GM18505 (cell line): Measurements from ENCODE around the gene ANP32A.
"Not testable (repeated sequence)": the region's sequence is repeated elsewhere in the genome, so short reads cannot be mapped to it uniquely, and the experiment has no call there.

ENCODE experiments used
- ATAC-seq: cut with Tn5 transposase; IDR thresholded peaks from one replicate; pipeline ENCODE4 v1.9.1; 2021; ENCODE audit not compliant: unreplicated experiment
- POLR2A ChIP-seq: IDR thresholded peaks from 4 replicates; pipeline ENCODE4 v1.6.1; 2011; ENCODE audit warnings: borderline replicate concordance; ENCODE audit not compliant: insufficient read depth, insufficient read length; ENCODE audit errors: extremely low read depth

The ANP32A gene

DNA sequence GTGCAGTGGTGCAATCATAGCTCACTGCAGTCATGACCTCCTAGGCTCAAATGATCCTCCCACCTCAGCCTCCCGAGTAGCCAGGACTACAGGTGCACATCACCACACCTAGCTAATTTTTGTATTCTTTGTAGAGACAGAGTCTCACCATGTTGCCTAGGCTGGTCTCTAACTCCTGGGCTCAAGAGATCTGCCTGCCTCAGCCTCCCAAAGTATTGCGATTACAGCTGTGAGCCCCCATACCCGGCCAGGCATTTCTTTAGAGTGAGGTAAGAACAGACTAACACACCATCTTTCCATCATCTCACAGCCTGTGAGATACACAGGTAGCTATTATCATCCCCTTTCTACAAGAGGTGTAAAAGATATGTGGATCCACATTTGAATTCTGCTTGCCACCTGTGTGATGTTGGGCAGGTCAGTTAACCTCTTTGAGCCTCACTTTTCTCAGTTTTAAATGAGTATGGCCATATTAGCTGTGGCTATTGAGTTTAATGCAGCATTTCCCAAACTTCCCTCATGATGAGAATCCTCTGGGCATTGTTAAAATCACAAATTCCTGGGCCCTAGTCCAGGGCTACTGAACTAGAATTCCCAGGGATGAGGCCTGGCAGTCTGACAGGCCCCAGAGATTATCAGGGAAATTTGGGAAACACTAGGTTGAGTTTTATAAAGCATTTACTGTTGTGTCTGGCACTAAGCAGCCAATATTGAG, 46.0 kb downstream of the ANP32A start:
- ATAC-seq = no peak
- no peak for TF ChIP-seq POLR2A

DNA sequence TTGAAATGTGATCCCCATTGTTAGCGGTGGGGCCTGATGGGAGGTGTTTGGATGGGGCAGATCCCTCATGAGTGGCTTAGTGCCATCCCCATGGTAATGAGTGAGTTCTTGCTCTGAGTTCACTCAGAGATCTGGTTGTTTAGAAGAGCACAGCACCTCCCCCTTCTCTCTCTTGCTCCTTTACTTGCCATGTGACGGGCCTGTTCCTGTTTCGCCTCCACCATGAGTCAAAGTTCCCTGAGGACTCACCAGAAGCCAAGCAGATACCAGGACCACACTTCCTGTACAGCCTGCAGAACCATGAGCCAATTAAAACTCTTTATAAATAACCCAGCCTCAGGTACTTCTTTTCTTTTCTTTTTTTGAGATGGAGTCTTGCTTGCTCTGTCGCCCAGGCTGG, 46.6 kb downstream of the ANP32A start:
- TF ChIP-seq POLR2A = no peak
- ATAC-seq = no peak

DNA sequence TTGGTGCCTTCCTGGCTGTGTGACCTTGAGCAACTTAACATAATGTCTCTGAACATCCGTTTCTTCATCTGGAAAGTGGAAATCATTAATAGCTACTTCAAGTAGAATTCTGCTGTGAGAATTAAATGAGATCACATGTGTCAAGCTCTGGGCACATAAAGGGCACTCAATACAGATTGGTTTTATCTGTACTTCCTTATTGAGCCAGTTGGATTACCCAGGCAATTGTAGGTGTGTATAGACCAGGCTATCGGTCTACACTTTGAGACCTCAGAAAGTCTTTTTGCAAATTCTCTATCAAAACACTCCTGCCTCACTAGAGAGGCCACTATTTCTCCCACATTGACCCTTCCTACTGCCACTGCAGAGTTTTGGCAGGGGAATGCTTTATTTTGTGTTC, 47.7 kb downstream of the ANP32A start:
- ATAC-seq = no peak
- TF ChIP-seq POLR2A = no peak

DNA sequence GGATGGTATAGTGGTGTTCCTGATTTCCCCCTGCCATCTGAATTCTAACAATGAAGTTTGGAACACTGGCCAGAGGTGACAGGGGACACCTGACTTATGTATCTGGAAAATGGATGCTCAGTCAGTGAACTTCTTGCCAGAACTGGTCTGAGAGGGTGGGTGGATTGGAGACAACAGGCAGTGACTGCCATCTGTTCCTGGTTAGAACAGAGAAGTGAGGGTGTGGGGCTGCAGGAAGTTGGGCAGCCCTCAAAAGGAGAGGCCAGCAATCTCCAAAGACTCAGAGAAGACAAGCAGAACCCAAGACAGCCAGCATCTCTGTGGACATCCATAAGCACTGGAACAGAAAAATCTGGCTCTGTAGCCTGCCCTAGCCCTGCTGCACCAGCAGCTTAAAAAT, 50.5 kb downstream of the ANP32A start:
- ATAC-seq = no peak
- no peak for TF ChIP-seq POLR2A

DNA sequence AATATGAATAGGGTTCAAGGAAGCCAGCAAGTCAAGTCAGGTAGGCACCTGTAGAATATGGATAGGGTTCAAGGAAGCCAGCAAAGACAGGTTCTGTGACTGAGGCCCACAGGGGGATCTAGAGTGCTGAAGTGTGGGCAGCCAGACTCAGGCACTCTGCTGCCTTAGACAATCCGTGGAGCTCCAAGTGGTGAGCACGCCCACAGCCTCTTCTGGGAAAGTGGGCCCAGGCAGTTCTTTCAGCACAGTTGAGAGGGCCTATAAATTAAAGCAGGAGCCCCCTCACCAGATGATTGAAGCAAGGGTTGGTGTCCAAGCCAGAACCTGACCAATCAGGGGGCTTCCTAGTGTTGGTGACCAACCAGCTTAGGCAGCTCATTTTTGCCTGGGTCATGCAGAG, 51.0 kb downstream of the ANP32A start:
- ATAC-seq = no peak
- no peak for TF ChIP-seq POLR2A

DNA sequence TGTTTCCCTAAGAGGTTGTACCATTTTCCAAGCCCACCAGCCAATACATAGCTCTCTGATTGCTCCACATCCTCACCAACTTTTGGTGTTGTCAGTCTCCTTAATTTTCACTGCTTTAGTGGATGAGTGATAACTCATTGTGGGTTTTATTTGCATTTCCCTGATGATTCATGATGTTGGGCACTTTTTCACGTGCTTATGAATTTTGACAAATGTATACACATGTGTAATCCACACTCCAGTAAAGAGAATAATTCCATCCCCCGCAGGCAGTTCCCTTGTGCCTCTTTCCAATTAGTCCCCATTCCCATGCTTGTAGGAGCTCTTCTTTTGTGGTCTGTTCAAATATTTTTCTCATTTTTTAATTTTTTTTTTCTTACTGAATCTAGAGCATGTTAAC, 52.4 kb downstream of the ANP32A start:
- ATAC-seq = no peak
- no peak for TF ChIP-seq POLR2A

DNA sequence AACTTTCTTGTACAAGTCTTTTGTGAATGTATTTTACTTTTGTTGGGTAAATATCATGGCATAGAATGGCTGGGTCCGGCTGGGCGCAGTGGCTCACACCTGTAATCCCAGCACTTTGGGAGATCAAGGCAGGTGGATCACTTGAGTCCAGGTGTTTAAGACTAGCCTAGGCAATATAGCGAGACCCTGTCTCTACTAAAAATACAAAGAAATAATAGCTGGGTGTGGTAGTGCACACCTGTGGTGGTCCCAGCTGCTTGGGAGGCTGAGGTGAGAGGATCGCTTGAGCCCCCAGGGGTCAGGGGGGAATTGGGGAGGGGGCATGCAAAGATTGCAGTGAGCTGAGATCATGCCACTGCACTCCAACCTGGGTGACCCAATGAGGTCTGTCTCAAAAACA, 52.9 kb downstream of the ANP32A start:
- no peak for TF ChIP-seq POLR2A

DNA sequence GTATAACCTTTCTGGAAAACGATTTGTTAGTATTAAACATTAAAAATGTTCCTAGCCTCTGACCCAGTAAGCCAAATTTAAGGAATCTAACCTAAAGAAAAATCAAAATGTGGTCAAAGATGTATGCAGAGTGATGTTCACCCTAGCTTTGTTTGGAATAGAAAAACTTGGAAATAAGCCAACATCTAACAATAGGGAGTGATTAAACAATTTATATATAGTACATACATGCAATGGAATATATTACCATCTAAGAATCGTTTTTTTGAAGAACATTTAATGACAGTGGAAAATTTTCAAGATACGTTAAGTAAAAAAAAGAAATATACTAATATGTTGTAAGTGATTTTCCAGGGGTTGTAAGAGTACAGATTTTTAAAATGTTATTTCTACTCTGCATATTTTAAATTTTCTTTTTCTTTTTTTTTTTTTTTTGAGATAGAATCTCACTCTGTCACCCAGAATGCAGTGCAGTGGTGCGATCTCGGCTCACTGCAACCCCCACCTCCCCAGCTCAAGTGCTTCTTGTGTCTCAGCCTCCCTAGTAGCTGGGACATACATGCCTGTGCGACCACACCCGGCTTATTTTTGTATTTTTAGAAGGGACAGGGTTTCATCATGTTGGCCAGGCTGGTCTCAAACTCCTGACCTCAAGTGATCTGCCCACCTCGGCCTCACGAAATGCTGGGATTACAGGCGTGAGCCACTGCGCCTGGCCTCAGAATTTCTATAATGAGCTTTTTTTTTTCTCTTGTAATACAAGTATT, 54.9 kb downstream of the ANP32A start:
- ATAC-seq = no peak
- TF ChIP-seq POLR2A = no peak

More for the DNA sequence above, 52.9 kb downstream of the ANP32A start:
- no peak for ATAC-seq

DNA sequence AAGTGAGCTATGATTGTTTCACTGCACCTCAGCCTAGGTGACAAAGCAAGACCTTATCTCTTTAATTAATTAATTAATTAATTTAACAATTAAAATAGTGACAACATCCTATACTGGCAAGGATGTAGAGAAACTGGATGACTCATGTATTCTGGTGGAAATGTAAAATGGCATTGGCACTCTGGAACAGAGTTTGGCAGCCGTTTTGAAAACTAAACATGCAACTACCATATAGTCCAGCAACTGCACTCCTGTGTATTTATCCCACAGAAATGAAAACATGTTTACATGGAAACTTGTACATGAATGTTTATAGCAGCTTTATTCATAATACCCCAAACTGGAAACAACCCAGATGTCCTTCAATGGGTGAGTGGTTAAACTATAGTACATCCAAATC, 56.6 kb downstream of the ANP32A start:
- TF ChIP-seq POLR2A = no peak

DNA sequence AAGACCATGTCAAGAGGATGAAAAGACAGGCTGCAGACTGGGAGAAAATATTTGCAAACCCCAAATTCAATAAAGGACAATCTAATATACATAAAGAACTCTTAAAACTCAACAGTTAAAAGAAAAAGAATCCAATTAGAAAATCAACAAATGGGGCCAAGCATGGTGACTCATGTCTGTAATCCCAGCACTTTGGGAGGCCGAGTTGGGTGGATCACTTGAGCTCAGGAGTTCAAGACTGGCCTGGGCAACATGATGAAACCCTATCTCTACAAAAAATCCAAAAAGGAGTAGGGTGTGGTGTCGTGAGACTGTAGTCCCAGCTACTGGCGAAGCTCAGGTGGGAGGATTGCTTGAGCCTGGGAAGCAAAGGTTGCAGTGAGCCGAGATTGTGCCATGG, 57.6 kb downstream of the ANP32A start:
- no peak for TF ChIP-seq POLR2A
- ATAC-seq = no peak

More for the DNA sequence above, 56.6 kb downstream of the ANP32A start:
- ATAC-seq = no peak

DNA sequence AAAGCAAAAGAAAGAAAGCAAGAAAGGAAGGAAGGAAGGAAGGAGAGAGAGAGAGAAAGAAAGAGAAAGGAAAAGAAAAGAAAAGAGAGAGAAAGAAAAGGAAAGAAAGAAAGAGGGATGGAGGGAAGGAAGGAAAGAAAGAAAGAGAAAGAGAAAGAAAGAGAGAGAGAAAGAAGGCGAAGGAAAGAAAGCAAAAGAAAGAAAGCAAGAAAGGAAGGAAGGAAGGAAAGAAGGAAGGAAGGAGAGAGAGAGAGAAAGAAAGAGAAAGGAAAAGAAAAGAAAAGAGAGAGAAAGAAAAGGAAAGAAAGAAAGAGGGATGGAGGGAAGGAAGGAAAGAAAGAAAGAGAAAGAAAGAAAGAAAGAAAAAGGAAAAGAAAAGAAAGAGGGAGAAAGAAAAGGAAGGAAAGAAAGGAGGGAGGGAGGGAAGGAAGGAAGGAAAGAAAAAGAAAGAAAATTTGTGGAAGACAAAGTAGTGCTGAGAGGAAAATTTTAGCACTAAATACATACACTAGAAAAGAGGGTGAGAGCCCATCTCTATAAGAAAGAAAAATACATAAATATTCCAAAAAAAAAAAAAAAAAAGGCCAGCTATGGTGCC, 60.6 kb downstream of the ANP32A start:
- ATAC-seq = not testable (repeated sequence)

DNA sequence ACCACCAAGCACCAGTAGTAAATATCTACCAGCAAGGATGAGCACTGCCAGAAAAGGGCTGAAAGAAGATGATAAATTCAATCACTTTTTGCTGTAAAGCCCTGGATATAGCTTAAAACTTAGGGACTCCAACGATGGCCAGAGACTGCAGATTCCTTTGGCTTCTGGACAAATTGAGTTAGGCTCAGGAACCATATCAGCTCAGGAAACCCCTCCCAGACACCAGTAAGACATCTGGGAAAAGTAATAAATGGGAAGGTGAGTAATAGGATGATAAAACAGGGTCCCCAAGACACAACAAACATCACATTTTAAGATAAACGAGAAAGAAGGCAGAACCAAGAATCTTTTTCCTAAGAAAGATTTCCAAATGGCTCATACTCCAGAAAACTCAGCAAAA, 65.0 kb downstream of the ANP32A start:
- ATAC-seq = no peak
- TF ChIP-seq POLR2A = no peak

DNA sequence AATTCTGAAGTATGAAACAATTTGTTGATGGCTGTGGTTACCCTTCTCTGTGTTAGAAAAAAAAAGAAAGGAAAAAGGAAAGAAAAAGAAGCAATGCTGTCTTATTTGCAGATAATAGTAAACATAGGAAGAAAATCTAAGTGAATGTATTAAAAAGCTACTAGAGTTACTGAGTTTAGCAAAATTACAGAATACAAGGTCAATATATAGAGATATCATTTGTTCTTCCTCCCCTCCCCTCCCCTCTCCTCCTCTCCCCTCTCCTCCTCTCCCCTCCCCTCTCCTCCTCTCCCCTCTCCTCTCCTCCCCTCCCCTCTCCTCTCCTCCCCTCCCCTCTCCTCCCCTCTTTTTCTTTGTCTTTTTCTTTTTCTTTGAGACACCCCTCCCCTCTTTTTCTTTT, 69.1 kb downstream of the ANP32A start:
- ATAC-seq = no peak
- no peak for TF ChIP-seq POLR2A

DNA sequence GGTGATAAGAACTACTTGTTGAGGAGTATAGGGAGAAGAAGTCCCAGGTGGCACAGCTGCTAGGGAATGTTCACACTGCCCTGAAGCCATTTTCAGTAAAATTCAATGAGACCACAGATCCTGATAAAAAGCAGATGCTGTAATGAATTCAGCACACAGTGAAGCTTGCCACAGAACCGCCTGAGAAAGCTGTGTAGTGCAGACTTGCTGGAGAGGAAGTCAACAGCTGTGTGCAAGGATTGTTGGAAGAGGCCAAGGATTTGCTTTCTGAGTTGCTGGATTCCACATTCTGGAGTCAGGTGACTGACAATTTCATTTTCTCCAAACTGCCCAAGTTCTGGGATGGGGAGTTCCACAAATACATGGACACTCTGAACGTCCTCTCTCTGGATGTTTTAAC, 70.9 kb downstream of the ANP32A start:
- no peak for ATAC-seq

More for the DNA sequence above, 70.9 kb downstream of the ANP32A start:
- TF ChIP-seq POLR2A = no peak
